Mesodermal cell (in vitro differentiated cells): Measurements from ENCODE around the gene TMEM252.

Experiments
- H3K27ac ChIP-seq: 2 replicates; pipeline ENCODE4 v1.7.0; 2013; ENCODE audit warnings: mild to moderate bottlenecking, low read depth, low read length, moderate library complexity; ENCODE audit not compliant: severe bottlenecking
- H3K36me3 ChIP-seq: 2 replicates; pipeline ENCODE4 v1.7.1; 2013; ENCODE audit warnings: mild to moderate bottlenecking, low read length, moderate library complexity; ENCODE audit not compliant: control insufficient read depth, insufficient read depth
- H3K4me1 ChIP-seq: one replicate; pipeline ENCODE4 v1.7.1; 2013; ENCODE audit warnings: mild to moderate bottlenecking, low read length; ENCODE audit not compliant: insufficient read depth, control insufficient read depth, poor library complexity, severe bottlenecking
- H3K4me3 ChIP-seq: 2 replicates; pipeline ENCODE4 v1.7.0; 2013; ENCODE audit warnings: low read length, control low read depth, mild to moderate bottlenecking; ENCODE audit not compliant: insufficient read depth, poor library complexity, severe bottlenecking; ENCODE audit errors: extremely low read depth
- H3K9me3 ChIP-seq: 2 replicates; pipeline ENCODE4 v1.7.1; 2013; ENCODE audit warnings: mild to moderate bottlenecking, low read length, moderate library complexity; ENCODE audit not compliant: control insufficient read depth
- WGBS, 2 experiments: methylation state at CpG; one replicate each; pipeline ENCODE4 v1.1.5; 2013; ENCODE audit warnings: missing lambda C conversion rate in 2 of 2; ENCODE audit not compliant: insufficient coverage in 2 of 2; 5-methylcytosine and 5-hydroxymethylcytosine counted together

The TMEM252 gene

DNA sequence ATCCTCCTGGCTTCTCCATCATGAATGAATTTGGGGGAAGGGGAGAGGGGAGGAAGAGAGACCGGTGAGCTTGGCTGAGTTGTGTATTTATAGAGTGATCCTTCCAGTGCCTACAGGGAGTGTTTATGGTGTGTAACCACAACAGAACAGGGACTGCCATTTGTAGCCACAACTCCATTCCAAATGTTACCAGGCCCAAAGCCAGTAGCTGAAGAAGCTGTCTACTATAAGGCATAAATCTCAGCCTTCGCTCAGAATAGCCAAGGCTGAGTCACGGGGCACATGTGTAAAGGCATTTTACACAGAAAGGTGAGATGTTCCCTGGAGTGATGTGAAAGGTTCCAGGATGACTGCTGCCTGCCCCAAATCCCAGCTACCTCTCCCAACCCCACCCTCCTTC, 2.5 kb downstream of the TMEM252 start:
- H3K27ac ChIP-seq = no peak overlapping the region
- no peak overlapping the region for H3K4me3 ChIP-seq
- no peaks in the 10 kb centered on the region for H3K9me3 ChIP-seq
- no peaks in the 10 kb centered on the region for H3K36me3 ChIP-seq
- 93 to 100% methylated on average over 1 to 2 of the region's 3 CpGs for WGBS, 2 experiments
- no peaks in the 10 kb centered on the region for H3K4me1 ChIP-seq

GRCh38 chr9:68537616-68537880, 3.1 kb downstream of the TMEM252 start:
- 63% methylated on average over 1 of the region's 1 CpG; no CpG with 5 or more reads in 1 of the 2 experiments for WGBS, 2 experiments
- H3K36me3 ChIP-seq = no peaks in the 10 kb centered on the region
- no peaks in the 10 kb centered on the region for H3K9me3 ChIP-seq
- no peak overlapping the region for H3K27ac ChIP-seq
- H3K4me3 ChIP-seq = no peak overlapping the region
- no peaks in the 10 kb centered on the region for H3K4me1 ChIP-seq

DNA sequence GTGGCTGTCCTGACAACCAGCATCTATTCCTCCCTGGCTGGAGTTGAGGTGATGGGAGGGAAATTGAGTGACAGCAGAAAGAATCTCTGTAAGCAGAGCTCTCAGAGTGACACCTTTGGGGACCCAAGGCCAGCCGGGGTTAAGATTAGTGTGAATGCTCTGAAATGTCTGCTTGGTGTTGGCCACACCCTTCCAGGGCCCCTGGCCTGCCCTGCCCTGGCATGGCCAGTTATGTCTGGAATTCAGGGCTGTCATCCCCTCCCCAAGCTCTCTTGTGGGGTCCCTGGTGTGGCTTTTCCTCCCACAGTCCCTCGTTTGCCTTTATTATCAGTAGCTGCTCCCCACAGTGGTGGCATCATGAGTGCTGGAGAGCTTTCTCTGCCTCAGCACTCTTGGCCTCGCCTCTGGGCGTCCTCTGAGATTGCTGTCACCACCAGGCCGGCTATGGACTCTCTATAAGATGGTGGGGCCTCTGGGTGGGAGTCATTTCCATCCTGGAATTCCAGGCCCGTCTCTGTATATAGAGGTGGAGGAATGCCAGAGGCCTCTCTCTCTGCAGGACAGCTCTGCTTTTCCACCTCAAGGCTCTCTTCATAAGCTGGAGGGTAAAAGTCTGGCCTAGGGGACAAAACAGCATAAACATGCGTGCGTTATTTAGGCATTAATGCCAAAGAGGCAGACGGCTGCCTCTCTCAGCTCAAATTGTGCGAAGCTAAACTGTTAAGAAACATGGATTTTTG, 3.6 kb downstream of the TMEM252 start:
- Histone ChIP-seq H3K9me3 (no peaks in the 10 kb centered on the region), H3K27ac (no peak overlapping the region), H3K36me3 (no peaks in the 10 kb centered on the region), H3K4me3 (no peak overlapping the region), H3K4me1 (no peaks in the 10 kb centered on the region)
- WGBS, 2 experiments = 70 to 86% methylated on average over 8 to 9 of the region's 10 CpGs

- Histone ChIP-seq H3K36me3 (no peaks in the 10 kb centered on the region), H3K9me3 (no peaks in the 10 kb centered on the region), H3K27ac (no peak overlapping the region), H3K4me3 (no peak overlapping the region), H3K4me1 (no peaks in the 10 kb centered on the region)
- WGBS, 2 experiments = 77 to 85% methylated on average over 2 to 3 of the region's 3 CpGs
Observed at GRCh38 chr9:68533678-68534077, 7.0 kb downstream of the TMEM252 start.

GRCh38 chr9:68532131-68532530, 8.6 kb downstream of the TMEM252 start:
- WGBS, 2 experiments = 95 to 100% methylated on average over 2 to 4 of the region's 4 CpGs
- Histone ChIP-seq H3K36me3 (no peaks in the 10 kb centered on the region), H3K4me3 (no peak overlapping the region), H3K9me3 (no peaks in the 10 kb centered on the region), H3K4me1 (no peaks in the 10 kb centered on the region), H3K27ac (no peak overlapping the region)

DNA sequence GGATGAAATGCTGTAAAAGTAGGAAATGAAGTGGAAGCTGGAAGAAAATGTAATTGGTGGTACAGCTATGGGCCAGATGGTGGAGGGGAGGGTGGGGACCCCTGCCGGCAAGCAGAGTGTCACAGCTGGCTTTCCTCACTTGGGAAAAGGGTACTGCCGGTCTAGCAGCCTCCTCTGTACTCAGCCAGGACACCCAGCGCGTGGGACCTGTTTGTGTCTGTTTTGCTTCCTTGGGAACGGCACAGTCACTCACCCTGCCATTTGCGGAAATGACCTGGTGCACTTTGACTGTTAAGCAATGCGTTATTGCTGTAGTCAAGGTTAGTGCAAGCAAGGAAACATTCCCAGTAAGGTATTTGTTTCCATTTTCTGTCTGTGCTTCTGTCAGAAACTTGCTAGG, 10.1 kb downstream of the TMEM252 start:
- H3K4me3 ChIP-seq = no peak overlapping the region
- H3K27ac ChIP-seq = no peak overlapping the region
- H3K4me1 ChIP-seq = no peaks in the 10 kb centered on the region
- no peaks in the 10 kb centered on the region for H3K36me3 ChIP-seq
- no peaks in the 10 kb centered on the region for H3K9me3 ChIP-seq
- 16 to 38% methylated on average over 6 of the region's 7 CpGs for WGBS, 2 experiments

GRCh38 chr9:68523367-68523936, 17.2 kb downstream of the TMEM252 start:
- Histone ChIP-seq H3K9me3 (no peaks in the 10 kb centered on the region), H3K4me1 (no peaks in the 10 kb centered on the region), H3K36me3 (no peaks in the 10 kb centered on the region), H3K4me3 (no peak overlapping the region), H3K27ac (no peak overlapping the region)
- 90% methylated on average over 2 of the region's 4 CpGs; no CpG with 5 or more reads in 1 of the 2 experiments for WGBS, 2 experiments

DNA sequence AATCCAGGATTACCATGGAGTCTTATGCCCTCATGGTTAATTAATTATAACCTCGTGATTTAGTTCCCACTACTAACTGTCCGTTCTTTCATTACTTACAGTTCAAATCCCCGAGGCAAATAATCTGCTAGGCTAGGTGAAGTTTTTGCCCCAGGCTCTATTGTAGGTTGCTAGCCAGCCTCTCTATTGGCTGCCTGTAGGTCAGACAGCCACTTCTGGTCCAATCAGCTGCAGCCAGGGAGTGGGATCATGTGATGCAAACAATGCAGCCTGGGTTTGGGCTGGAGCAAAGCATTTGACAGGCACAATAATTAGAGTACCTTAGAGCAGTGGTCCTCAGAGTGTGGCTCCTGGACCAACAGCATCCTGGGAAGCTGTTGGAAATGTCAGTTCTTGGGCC, 17.7 kb downstream of the TMEM252 start:
- H3K9me3 ChIP-seq = no peaks in the 10 kb centered on the region
- no peaks in the 10 kb centered on the region for H3K4me1 ChIP-seq
- no peaks in the 10 kb centered on the region for H3K36me3 ChIP-seq
- H3K4me3 ChIP-seq = no peak overlapping the region
- H3K27ac ChIP-seq = no peak overlapping the region
- WGBS, 2 experiments = 80% methylated on average over 1 of the region's 3 CpGs

- Histone ChIP-seq H3K9me3 (peaks cover 7% of the 10 kb centered on the region), H3K36me3 (no peaks in the 10 kb centered on the region), H3K4me1 (no peaks in the 10 kb centered on the region), H3K4me3 (no peak overlapping the region), H3K27ac (no peak overlapping the region)
- 63 to 89% methylated on average over 2 to 4 of the region's 4 CpGs for WGBS, 2 experiments
Observed at GRCh38 chr9:68522131-68522530, 18.6 kb downstream of the TMEM252 start.

- no peaks in the 10 kb centered on the region for H3K36me3 ChIP-seq
- no peaks in the 10 kb centered on the region for H3K4me1 ChIP-seq
- H3K9me3 ChIP-seq = peaks cover 7% of the 10 kb centered on the region
- H3K27ac ChIP-seq = no peak overlapping the region
- no peak overlapping the region for H3K4me3 ChIP-seq
- WGBS, 2 experiments = 90 to 93% methylated on average over 3 of the region's 4 CpGs
Observed at GRCh38 chr9:68515326-68516017, 25.2 kb downstream of the TMEM252 start.

DNA sequence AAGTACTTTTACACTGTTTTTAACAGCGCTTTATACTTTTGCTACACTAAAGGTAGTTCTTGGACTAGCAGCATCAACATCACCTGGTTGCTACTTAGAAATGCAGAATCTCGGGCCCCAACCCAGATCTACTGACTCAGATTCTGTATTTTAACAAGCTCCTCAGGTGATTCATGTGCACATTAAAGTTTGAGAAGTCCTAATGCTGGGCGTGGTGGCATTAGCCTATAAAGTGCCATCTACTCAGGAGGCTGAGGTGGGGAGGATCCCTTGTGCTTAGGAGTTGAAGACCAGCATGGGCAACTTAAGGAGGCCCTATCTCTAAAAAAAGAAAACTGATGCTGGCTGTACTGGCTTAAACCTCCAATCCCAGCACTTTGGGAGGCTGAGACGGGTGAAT, 26.7 kb downstream of the TMEM252 start:
- no peaks in the 10 kb centered on the region for H3K4me1 ChIP-seq
- H3K4me3 ChIP-seq = no peak overlapping the region
- H3K27ac ChIP-seq = no peak overlapping the region
- 69 to 95% methylated on average over 2 to 4 of the region's 4 CpGs for WGBS, 2 experiments
- no peaks in the 10 kb centered on the region for H3K36me3 ChIP-seq
- peaks cover 7% of the 10 kb centered on the region for H3K9me3 ChIP-seq
